ENCODE data around the gene CTDNEP1. TPM values are rescaled to one million over a fixed set of nuclear protein-coding genes. Genes with fewer than 3 reads are reported as not detected.
A peak's percentile ranks its signal among the peaks of the same experiment; 100 is the strongest.

CTDNEP1 gene
- polyA plus RNA-seq, 1 of the 3 experiments (the other 2 are of a cell fraction) = 111 TPM

- Histone ChIP-seq H3K79me2 (ENCODE audit: insufficient read depth) (peaks cover 57% of the 10 kb centered on the region), H3K9ac (peak within 1 kb of the TSS; percentile 97), H4K20me1 (ENCODE audit: insufficient read depth) (peaks cover 5% of the 10 kb centered on the region; the same call in 1 of the 2 replicates), H3F3A (replicated peaks; ENCODE audit: insufficient read depth) (peaks cover 47% of the 10 kb centered on the region), H3K27me3 (ENCODE audit: insufficient read depth) (no peaks in the 10 kb centered on the region), H3K27ac (ENCODE audit: low read depth in 2 of 2, low read length in 1 of 2) (peak within 1 kb of the TSS; percentile 88 to 99), H3K4me1 (ENCODE audit: control insufficient read depth in 1 of 2, insufficient read depth in 2 of 2, low read depth in 1 of 2, low read length in 1 of 2) (peaks cover 16 to 24% of the 10 kb centered on the region in 2 experiments), H2AFZ (ENCODE audit: low read depth) (peak within 1 kb of the TSS; percentile 54), H3K9me2 (no peaks in the 10 kb centered on the region), H3K4me3 (ENCODE audit: low read depth in 2 of 2, low read length in 1 of 2) (peak within 1 kb of the TSS; percentile 80 to 98), H3K36me3 (replicated peaks in 1 of 2; ENCODE audit: control insufficient read depth in 1 of 2, insufficient read depth in 2 of 2, low read length in 1 of 2) (peaks cover 34 to 46% of the 10 kb centered on the region in 2 experiments), H3K4me2 (peak within 1 kb of the TSS; percentile 79), H3K9me3 (no peaks in the 10 kb centered on the region)
- under 1% methylated on average over 43 of the region's 62 CpGs for WGBS (ENCODE audit: low lambda C conversion rate)
- CTCF ChIA-PET = interaction anchor here (0.6 to 5.6 kb wide), 11 partner anchors 9 to 319 kb away, joined by 3 to 35 read pairs (median 5); partner anchors contain the start of genes ACADVL, CTDNEP1, DLG4 and ELP5
- POLR2A ChIA-PET = interaction anchor here (0.6 to 1.8 kb wide), 7 partner anchors 8 to 342 kb away, joined by 3 to 7 read pairs (median 5); partner anchors contain the start of genes ACADVL, CTDNEP1, DLG4 and DVL2
- peak; percentile 49; the same call in 1 of the 2 replicates for TF ChIP-seq GABPA (IDR thresholded peaks at IDR 0.05; ENCODE audit: low read depth)
- TF ChIP-seq RCOR1 (IDR thresholded peaks at IDR 0.05; ENCODE audit: low read length) = no peak
- peak; percentile 78 for TF ChIP-seq PBX3 (IDR thresholded peaks at IDR 0.05)
- 0 out of 2 replicates have a peak, but pooled peaks have one; percentile 47 for TF ChIP-seq MXI1 (IDR thresholded peaks at IDR 0.05; ENCODE audit: low read depth, low read length)
- peak; percentile 84 for TF ChIP-seq USF1 (IDR thresholded peaks at IDR 0.05; ENCODE audit: borderline replicate concordance, low read depth)
- TF ChIP-seq SIN3A (IDR thresholded peaks at IDR 0.05; ENCODE audit: borderline replicate concordance, low read depth, low read length) = peak; percentile 68
- peak; percentile 94 for TF ChIP-seq ELF1 (IDR thresholded peaks at IDR 0.05)
- peak; percentile 94 for TF ChIP-seq CHD2 (IDR thresholded peaks at IDR 0.05; ENCODE audit: low read length, partially characterized antibody)
- peak; percentile 52 for TF ChIP-seq NFIC (IDR thresholded peaks at IDR 0.05; ENCODE audit: borderline replicate concordance)
- TF ChIP-seq TAF1 (IDR thresholded peaks at IDR 0.05; ENCODE audit: borderline replicate concordance, low read depth, low read length) = peak; percentile 25
- TF ChIP-seq TCF12 (IDR thresholded peaks at IDR 0.05) = no peak
- peak; percentile 86 for DNase-seq
Measured at GRCh38 chr17:7241783-7242716, 9.5 kb downstream of the CTDNEP1 start, which contains the start of gene GABARAP. TSS of gene GABARAP (minus strand) at chr17:7242449. CDS start at chr17:7242330, 119 bp downstream.

GRCh38 chr17:7241090-7241733 lies 10.3 kb downstream of the CTDNEP1 start:
- Histone ChIP-seq H3F3A (replicated peaks; ENCODE audit: insufficient read depth) (peaks cover 55% of the 10 kb centered on the region), H3K36me3 (replicated peaks in 1 of 2; ENCODE audit: control insufficient read depth in 1 of 2, insufficient read depth in 2 of 2, low read length in 1 of 2) (peaks cover 28 to 46% of the 10 kb centered on the region in 2 experiments), H3K4me1 (ENCODE audit: control insufficient read depth in 1 of 2, insufficient read depth in 2 of 2, low read depth in 1 of 2, low read length in 1 of 2) (peaks cover 21 to 28% of the 10 kb centered on the region in 2 experiments), H2AFZ (ENCODE audit: low read depth) (no peak overlapping the region), H3K4me3 (ENCODE audit: low read depth in 2 of 2, low read length in 1 of 2) (peak overlapping the region; percentile 80 to 98), H3K4me2 (peak overlapping the region; percentile 79), H3K9me3 (no peaks in the 10 kb centered on the region), H3K27me3 (ENCODE audit: insufficient read depth) (no peaks in the 10 kb centered on the region), H3K9me2 (no peaks in the 10 kb centered on the region), H3K27ac (ENCODE audit: low read depth in 2 of 2, low read length in 1 of 2) (peak overlapping the region; percentile 88 to 99), H3K9ac (peak overlapping the region; percentile 97), H4K20me1 (ENCODE audit: insufficient read depth) (peaks cover 7% of the 10 kb centered on the region; the same call in 1 of the 2 replicates), H3K79me2 (ENCODE audit: insufficient read depth) (peaks cover 57% of the 10 kb centered on the region)
- WGBS (ENCODE audit: low lambda C conversion rate) = 25% methylated on average over 9 of the region's 9 CpGs
- DNase-seq = no peak
- CTCF ChIA-PET = interaction anchor here (0.8 to 5.6 kb wide), 5 partner anchors 10 to 196 kb away, joined by 3 to 35 read pairs (median 3); partner anchors contain the start of genes ACADVL, CTDNEP1, DLG4 and ELP5
- POLR2A ChIA-PET = interaction anchor here (1.0 to 1.5 kb wide), 2 partner anchors 22 to 88 kb away, joined by 3 read pairs; partner anchors contain the start of genes ACADVL and DLG4
- TF ChIP-seq TCF12 (IDR thresholded peaks at IDR 0.05) (no peak), USF2 (IDR thresholded peaks at IDR 0.05; ENCODE audit: borderline replicate concordance, low read depth, low read length) (no peak), MEF2A (IDR thresholded peaks at IDR 0.05; ENCODE audit: borderline replicate concordance, low read depth) (no peak), RFX5 (IDR thresholded peaks at IDR 0.05; ENCODE audit: low read length) (no peak), MAX (IDR thresholded peaks at IDR 0.05; ENCODE audit: low read depth) (no peak), USF1 (IDR thresholded peaks at IDR 0.05; ENCODE audit: borderline replicate concordance, low read depth) (no peak), SMC3 (IDR thresholded peaks at IDR 0.05; ENCODE audit: low read depth, low read length) (no peak), SIN3A (IDR thresholded peaks at IDR 0.05; ENCODE audit: borderline replicate concordance, low read depth, low read length) (no peak), IRF3 (IDR thresholded peaks at IDR 0.05; ENCODE audit: low read depth, low read length) (no peak)
